ENCODE measurements around the gene SORCS2. TPM values are rescaled to one million over a fixed set of nuclear protein-coding genes. Genes with fewer than 3 reads are reported as not detected.

Gene SORCS2
- total and polyA plus RNA-seq, 2 of the 4 experiments (the other 2 are of a cell fraction), result 0.36 to 0.62 TPM

DNA sequence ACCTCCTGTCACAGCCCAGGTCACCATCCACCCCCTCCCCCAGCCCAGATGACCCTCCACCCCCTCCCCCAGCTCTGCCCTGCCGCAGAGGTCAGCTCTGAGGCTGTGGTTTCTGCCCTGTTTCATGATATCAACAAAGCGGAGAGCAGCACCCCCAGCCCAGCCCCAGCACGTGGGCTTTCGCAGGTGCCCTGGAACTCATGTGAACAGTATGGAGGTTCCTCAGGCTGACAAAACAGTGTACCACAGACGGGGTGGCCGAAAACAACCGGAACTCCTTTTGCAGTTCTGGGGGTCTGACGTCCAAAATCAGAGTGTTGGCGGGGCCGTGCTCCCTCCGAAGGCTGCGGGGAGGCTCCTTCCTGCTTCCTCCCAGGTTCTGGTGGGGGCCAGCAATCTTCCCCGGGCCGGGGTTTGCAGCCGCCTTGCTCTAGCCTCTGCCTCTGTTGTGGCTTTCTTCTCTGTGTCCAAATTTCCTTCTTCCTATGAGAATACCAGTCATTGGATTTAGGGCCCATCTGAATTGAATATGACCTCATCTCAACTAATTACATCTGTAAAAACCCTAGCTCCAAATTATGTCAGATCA, 250.3 kb downstream of the SORCS2 start:
- no peak overlapping the region for H2AK5ac ChIP-seq (ENCODE audit: low read depth, low read length)
- in situ Hi-C loops (cut with MboI; ENCODE audit: low sequenced_read_pairs), result no loop called here
- no peak overlapping the region for H3K4me2 ChIP-seq (ENCODE audit: low read depth, low read length)
- WGBS, 2 experiments (ENCODE audit: extremely low coverage in 2 of 2, insufficient read length in 1 of 2), result 32% methylated on average over 11 of the region's 15 CpGs; no CpG with 5 or more reads in 1 of the 2 experiments
- H3K4me1 ChIP-seq (ENCODE audit: control insufficient read depth, insufficient read depth, low read length), result no peaks in the 10 kb centered on the region
- peaks cover 19% of the 10 kb centered on the region for H3K27me3 ChIP-seq (ENCODE audit: control insufficient read depth, insufficient read depth, low read length)
- H2BK15ac ChIP-seq (ENCODE audit: low read depth, low read length), result no peak overlapping the region
- no peak overlapping the region for H3K23ac ChIP-seq (ENCODE audit: low read depth, low read length)
- no peak overlapping the region for H3K27ac ChIP-seq (ENCODE audit: insufficient read depth, low read length)
- H3K18ac ChIP-seq (ENCODE audit: low read depth, low read length), result no peak overlapping the region
- H2BK120ac ChIP-seq (ENCODE audit: low read depth, low read length), result no peak overlapping the region
- no peaks in the 10 kb centered on the region for H4K20me1 ChIP-seq (ENCODE audit: insufficient read depth, low read length)
- no peak overlapping the region for H2AFZ ChIP-seq (replicated peaks; ENCODE audit: low read length, poor library complexity)
- BruUV-seq (replicated peaks), result no TSS peak
- H2AK9ac ChIP-seq (replicated peaks; ENCODE audit: low read depth, low read length, poor library complexity), result no peak overlapping the region
- no peaks in the 10 kb centered on the region for H3K9me3 ChIP-seq (ENCODE audit: control insufficient read depth, insufficient read depth, low read length)
- no peak overlapping the region for H2BK20ac ChIP-seq (ENCODE audit: low read depth, low read length)
- intact Hi-C loops (cut with micrococcal nuclease), result no loop called here
- H4K91ac ChIP-seq (ENCODE audit: insufficient read depth, low read depth, low read length), result no peak overlapping the region
- H3K79me1 ChIP-seq (ENCODE audit: low read depth in 1 of 2, low read length in 2 of 2), result no peaks in the 10 kb centered on the region
- no peak overlapping the region for H3K4ac ChIP-seq (ENCODE audit: low read depth, low read length)
- H4K5ac ChIP-seq (ENCODE audit: low read depth, low read length), result no peak overlapping the region
- ChIA-PET POLR2A (ENCODE audit: unreplicated experiment) (no interaction called here), CTCF (no interaction called here)
- no peak overlapping the region for H2BK5ac ChIP-seq (ENCODE audit: low read depth, low read length, poor library complexity, severe bottlenecking)
- no peak overlapping the region for H3K56ac ChIP-seq (ENCODE audit: extremely low read depth, insufficient read depth, low read length)
- no peak overlapping the region for H3K14ac ChIP-seq (replicated peaks; ENCODE audit: low read depth, low read length)
- no peak for ATAC-seq (ENCODE audit: low read depth)
- H3K9ac ChIP-seq (ENCODE audit: low read depth, low read length), result no peak overlapping the region
- no peak overlapping the region for H3K4me3 ChIP-seq (ENCODE audit: insufficient read depth, low read depth, low read length)
- DNase-seq, result no peak
- no peaks in the 10 kb centered on the region for H3K36me3 ChIP-seq (ENCODE audit: control insufficient read depth, insufficient read depth, low read length)
- dilution Hi-C loops (cut with HindIII; ENCODE audit: low sequenced_read_pairs, unreplicated experiment), result no loop called here
- TF ChIP-seq CTCF (conservative IDR thresholded peaks at IDR 0.05; ENCODE audit: low read depth, low read length) (no peak), MAFK (IDR thresholded peaks at IDR 0.05; ENCODE audit: low read depth, low read length) (no peak), RCOR1 (IDR thresholded peaks at IDR 0.05; ENCODE audit: insufficient replicate concordance, low read length) (no peak), USF2 (IDR thresholded peaks at IDR 0.05; ENCODE audit: low read depth, low read length) (no peak), POLR2A (IDR thresholded peaks at IDR 0.05; ENCODE audit: low read depth, low read length) (no peak)
- H4K8ac ChIP-seq (ENCODE audit: low read depth in 2 of 2, low read length in 2 of 2), result no peak overlapping the region
- H3K9me1 ChIP-seq (ENCODE audit: insufficient read depth, low read length), result no peaks in the 10 kb centered on the region
